HCT116 (cell line): Measurements from ENCODE around the gene TLCD3B. TPM values are rescaled to one million over a fixed set of nuclear protein-coding genes. Genes with fewer than 3 reads are reported as not detected.
A peak's percentile ranks its signal among the peaks of the same experiment; 100 is the strongest.

Experiments
- ATAC-seq: fragments of 200-7000 bp; cut with Tn5 transposase; 2 replicates; pipeline ENCODE4 v1.9.1; 2020; ENCODE audit warnings: mild to moderate bottlenecking, moderate library complexity
- BruUV-seq: library from RNA; stranded (reverse); fragments of 400-500 nt; replicated peaks from 2 replicates; lab custom pipeline; 2021; lab: Mats Ljungman, UMichigan
- CTCF ChIA-PET: fragments of 300-600 bp; sonication (Branson Sonifier 250); formaldehyde crosslinking; loops from one replicate; lab custom pipeline; 2021; ENCODE audit warnings: antibody characterized with exemption; lab: Charles Lee
- POLR2A ChIA-PET: fragments of 300-600, 350-600 bp; sonication (Branson Sonifier 250); formaldehyde crosslinking; loops from one replicate; lab custom pipeline; 2021; ENCODE audit warnings: antibody characterized with exemption; lab: Charles Lee
- RAD21 ChIA-PET, 2 experiments: fragments of 300-600 bp; sonication (Branson Sonifier 250); formaldehyde crosslinking; loops; one replicate each; lab custom pipeline; 2023; ENCODE audit warnings: low total read pairs in 2 of 2; ENCODE audit not compliant: uncharacterized antibody in 2 of 2, unreplicated experiment in 2 of 2, low non-redundant PET in 1 of 2; lab: Charles Lee
- DNase-seq: peaks from one replicate; pipeline ENCODE4 v3.0.0-alpha.2; 2010; ENCODE audit warnings: low read depth, low spot score
- H2AFZ ChIP-seq: fragments of 200-600 bp; shearing (Covaris generic), sonication (generic); 2 replicates; pipeline ENCODE4 v1.6.1; 2017; ENCODE audit warnings: low read depth, mixed run types, mixed read lengths, antibody characterized with exemption, low read length; ENCODE audit not compliant: poor library complexity, severe bottlenecking
- H3K27ac ChIP-seq: 2 replicates; pipeline ENCODE4 v1.5.1; 2012; ENCODE audit warnings: low read depth, low read length
- H3K27me3 ChIP-seq: fragments of 200-600 bp; sonication (generic); 2 replicates; pipeline ENCODE4 v1.6.1; 2016; ENCODE audit warnings: mixed run types, low read length, mixed read lengths; ENCODE audit not compliant: insufficient read depth
- H3K36me3 ChIP-seq, 2 experiments: fragments of 200-500 bp in 1 of 2; fragments of 200-600 bp in 1 of 2; sonication (Bioruptor generic) in 1 of 2; sonication (generic) in 1 of 2; 2 replicates each; pipeline versions ENCODE4 v1.5.1 to v1.6.1; 2014 to 2016; ENCODE audit warnings: low read length in 2 of 2, inconsistent platforms in 1 of 2, mixed read lengths in 1 of 2, mixed run types in 1 of 2; ENCODE audit not compliant: insufficient read depth in 2 of 2, control insufficient read depth in 1 of 2
- H3K4me1 ChIP-seq, 2 experiments: fragments of 200-600 bp in 1 of 2; sonication (generic) in 1 of 2; 2 replicates each; pipeline versions ENCODE4 v1.5.1 to v1.6.1; 2012 to 2017; ENCODE audit warnings: low read length in 2 of 2, inconsistent platforms in 1 of 2, mild to moderate bottlenecking in 1 of 2, mixed read lengths in 1 of 2, mixed run types in 1 of 2, moderate library complexity in 1 of 2; ENCODE audit not compliant: insufficient read depth in 2 of 2, control insufficient read depth in 1 of 2
- H3K4me2 ChIP-seq: fragments of 200-600 bp; sonication (generic); 2 replicates; pipeline ENCODE4 v1.6.1; 2017; ENCODE audit warnings: mixed run types, low read length, mixed read lengths
- H3K4me3 ChIP-seq, 2 experiments: fragments of 200-600 bp in 1 of 2; sonication (generic) in 1 of 2; replicated peaks in 1 of 2; 2 replicates each; pipeline ENCODE4 v1.5.1; 2011 to 2016; ENCODE audit warnings: low read length in 2 of 2, control low read depth in 1 of 2, low read depth in 1 of 2, mild to moderate bottlenecking in 1 of 2, mixed read lengths in 1 of 2, mixed run types in 1 of 2
- H3K79me2 ChIP-seq: fragments of 200-600 bp; sonication (generic); 2 replicates; pipeline ENCODE4 v1.6.1; 2017; ENCODE audit warnings: mild to moderate bottlenecking, mixed run types, low read length, moderate library complexity, mixed read lengths; ENCODE audit not compliant: insufficient read depth
- H3K9ac ChIP-seq: fragments of 200-600 bp; sonication (generic); 2 replicates; pipeline ENCODE4 v1.6.1; 2016; ENCODE audit warnings: low read length, mixed read lengths
- H3K9me2 ChIP-seq: fragments of 200-600 bp; sonication (generic), shearing (Covaris generic); 2 replicates; pipeline ENCODE4 v1.6.1; 2017; ENCODE audit warnings: mixed run types, mild to moderate bottlenecking, moderate library complexity; ENCODE audit not compliant: insufficient read depth
- H3K9me3 ChIP-seq, 2 experiments: fragments of 200-500 bp in 1 of 2; fragments of 200-600 bp in 1 of 2; sonication (Bioruptor generic) in 1 of 2; sonication (generic) in 1 of 2; 2 replicates each; pipeline ENCODE4 v1.6.1; 2014 to 2017; ENCODE audit warnings: low read length in 2 of 2, mixed read lengths in 2 of 2, inconsistent platforms in 1 of 2, low read depth in 1 of 2, mild to moderate bottlenecking in 1 of 2, mixed run types in 1 of 2, moderate library complexity in 1 of 2; ENCODE audit not compliant: control insufficient read depth in 1 of 2, insufficient read depth in 1 of 2
- H4K20me1 ChIP-seq: fragments of 200-600 bp; sonication (generic), shearing (Covaris generic); 2 replicates; pipeline ENCODE4 v1.6.1; 2017; ENCODE audit warnings: mixed run types, mild to moderate bottlenecking, moderate library complexity; ENCODE audit not compliant: insufficient read depth
- CBX3 ChIP-seq: IDR thresholded peaks from 2 replicates; pipeline ENCODE4 v1.6.1; 2012; ENCODE audit warnings: low read depth
- EZH2phosphoT487 ChIP-seq: fragments of 200-600 bp; IDR thresholded peaks from 2 replicates; pipeline ENCODE4 v1.6.1; 2018; ENCODE audit warnings: antibody characterized with exemption, borderline replicate concordance
- FOSL1 ChIP-seq: IDR thresholded peaks from 2 replicates; pipeline ENCODE4 v1.6.1; 2012; ENCODE audit warnings: low read depth
- POLR2AphosphoS5 ChIP-seq: IDR thresholded peaks from 2 replicates; pipeline ENCODE4 v1.6.1; 2011; ENCODE audit warnings: mild to moderate bottlenecking, low read depth, low read length, moderate library complexity
- TCF7L2 ChIP-seq: IDR thresholded peaks from 2 replicates; pipeline ENCODE4 v1.7.0; 2011; ENCODE audit warnings: borderline replicate concordance, inconsistent platforms; ENCODE audit not compliant: insufficient read depth, insufficient read length; ENCODE audit errors: extremely low read depth
- YY1 ChIP-seq: IDR thresholded peaks from 2 replicates; pipeline ENCODE4 v1.6.1; 2011; ENCODE audit warnings: low read length, low read depth, moderate library complexity, mild to moderate bottlenecking; ENCODE audit not compliant: insufficient replicate concordance; ENCODE audit errors: extremely low read depth
- intact Hi-C: fragments of 100-400 bp; cut with micrococcal nuclease; formaldehyde crosslinking; loops from 2 replicates; pipeline ENCODE4 v1.10.0; 2022
- total RNA-seq: library from RNA; stranded (reverse); gene quantifications from one replicate; pipeline ENCODE4 v1.2.1, GENCODE V29; 2021; ENCODE audit not compliant: unreplicated experiment
- TF ChIP-seq, protein P1 (sequence below), 3 experiments: fragments of 200-600 bp in 1 of 3; sonication (generic) in 1 of 3; IDR thresholded peaks in 2 of 3; conservative IDR thresholded peaks in 1 of 3; 2 replicates each; pipeline ENCODE4 v1.5.1; 2012 to 2017; ENCODE audit warnings: low read depth in 2 of 3, low read length in 2 of 3, antibody characterized with exemption in 1 of 3, borderline replicate concordance in 1 of 3, control low read depth in 1 of 3, mild to moderate bottlenecking in 1 of 3, mixed read lengths in 1 of 3, mixed run types in 1 of 3, moderate library complexity in 1 of 3; ENCODE audit not compliant: insufficient read depth in 1 of 3

TLCD3B gene
- total RNA-seq, 1 experiment from 2014 or later = 1.0 TPM

DNA sequence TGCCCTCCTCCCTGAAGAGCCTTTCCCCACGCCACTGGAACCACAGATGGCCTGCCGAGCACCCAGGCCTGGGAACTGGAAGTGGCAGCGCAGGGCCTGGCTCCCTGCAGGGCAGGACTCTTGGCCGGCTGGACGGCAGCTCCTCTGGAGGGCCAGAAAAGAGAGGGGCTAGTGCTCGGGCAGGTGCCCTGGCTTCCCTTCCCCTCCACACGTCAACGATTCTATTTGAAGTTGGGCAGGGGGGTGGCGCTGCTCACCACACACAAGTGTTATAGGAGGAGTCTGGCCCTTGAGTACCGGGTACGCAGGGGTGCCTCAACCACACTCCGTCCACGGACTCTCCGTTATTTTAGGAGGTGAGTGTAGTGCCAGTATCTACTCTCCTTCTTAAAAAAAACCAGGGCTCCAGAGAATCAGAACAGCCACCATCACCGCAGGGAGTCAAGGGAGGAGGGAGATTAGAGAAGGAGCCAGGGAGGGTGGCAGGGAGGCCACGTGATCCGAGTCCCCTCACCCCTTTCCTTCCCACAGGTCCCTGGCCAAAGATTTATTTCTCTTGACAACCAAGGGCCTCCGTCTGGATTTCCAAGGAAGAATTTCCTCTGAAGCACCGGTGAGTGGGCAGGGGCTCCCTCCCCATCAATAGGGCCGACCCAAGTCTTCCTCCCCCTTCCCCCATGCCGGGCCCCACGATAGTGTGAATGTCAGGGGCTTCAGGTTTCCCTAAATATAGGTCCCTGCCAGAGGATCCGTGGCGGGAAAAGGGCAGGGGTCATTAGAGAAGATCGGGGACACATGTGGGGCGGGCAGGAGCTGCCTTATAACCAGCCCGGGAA lies 33.0 kb upstream of the TLCD3B start:
- Histone ChIP-seq H3K4me2 (peak overlapping the region; percentile 95), H3K27ac (peak overlapping the region; percentile 100), H3K9me2 (no peaks in the 10 kb centered on the region), H4K20me1 (peaks cover 8% of the 10 kb centered on the region; the same call in 1 of the 2 replicates), H3K27me3 (no peaks in the 10 kb centered on the region), H3K9me3 (no peaks in the 10 kb centered on the region), H3K36me3 (peaks cover 13 to 32% of the 10 kb centered on the region in 2 experiments), H3K79me2 (peaks cover 44% of the 10 kb centered on the region), H3K9ac (peak overlapping the region; percentile 99), H2AFZ (no peak overlapping the region), H3K4me3 (peak overlapping the region; percentile 98), H3K4me1 (peaks cover 25 to 47% of the 10 kb centered on the region in 2 experiments)
- intact Hi-C loops = no loop called here
- ATAC-seq = peak; percentile 43
- POLR2A ChIA-PET = interaction anchor here (0.6 to 1.6 kb wide), 3 partner anchors 11 to 1751 kb away, joined by 7 to 13 read pairs (median 9); a partner anchor contains a TSS
- CTCF ChIA-PET = interaction anchor here (0.6 kb wide), 1 partner anchor 9 kb away, joined by 3 read pairs; no protein-coding TSS in a partner anchor
- no TSS peak for BruUV-seq
- peak; percentile 71 for TF ChIP-seq TCF7L2
- TF ChIP-seq POLR2AphosphoS5 = peak; percentile 71
- no peak for TF ChIP-seq FOSL1
- TF ChIP-seq YY1 = peak; percentile 19
- no peak for TF ChIP-seq EZH2phosphoT487
- TF ChIP-seq CBX3 = no peak
- TF ChIP-seq, protein P1, sequence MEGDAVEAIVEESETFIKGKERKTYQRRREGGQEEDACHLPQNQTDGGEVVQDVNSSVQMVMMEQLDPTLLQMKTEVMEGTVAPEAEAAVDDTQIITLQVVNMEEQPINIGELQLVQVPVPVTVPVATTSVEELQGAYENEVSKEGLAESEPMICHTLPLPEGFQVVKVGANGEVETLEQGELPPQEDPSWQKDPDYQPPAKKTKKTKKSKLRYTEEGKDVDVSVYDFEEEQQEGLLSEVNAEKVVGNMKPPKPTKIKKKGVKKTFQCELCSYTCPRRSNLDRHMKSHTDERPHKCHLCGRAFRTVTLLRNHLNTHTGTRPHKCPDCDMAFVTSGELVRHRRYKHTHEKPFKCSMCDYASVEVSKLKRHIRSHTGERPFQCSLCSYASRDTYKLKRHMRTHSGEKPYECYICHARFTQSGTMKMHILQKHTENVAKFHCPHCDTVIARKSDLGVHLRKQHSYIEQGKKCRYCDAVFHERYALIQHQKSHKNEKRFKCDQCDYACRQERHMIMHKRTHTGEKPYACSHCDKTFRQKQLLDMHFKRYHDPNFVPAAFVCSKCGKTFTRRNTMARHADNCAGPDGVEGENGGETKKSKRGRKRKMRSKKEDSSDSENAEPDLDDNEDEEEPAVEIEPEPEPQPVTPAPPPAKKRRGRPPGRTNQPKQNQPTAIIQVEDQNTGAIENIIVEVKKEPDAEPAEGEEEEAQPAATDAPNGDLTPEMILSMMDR (IDR thresholded peaks at IDR 0.05 in 2 of 3, conservative IDR thresholded peaks at IDR 0.05 in 1 of 3; ENCODE audit: borderline replicate concordance in 1 of 3, insufficient read depth in 1 of 3, low read depth in 2 of 3, low read length in 2 of 3) = peak in 2 of 3 experiments; percentile 17 to 33; a peak in 2 of 6 replicates
- RAD21 ChIA-PET = no interaction called here
- DNase-seq = no peak
